ENCODE measurements around the gene ANKRD33B.
A peak's percentile ranks its signal among the peaks of the same experiment; 100 is the strongest.
"Not testable (repeated sequence)": the region's sequence is repeated elsewhere in the genome, so short reads cannot be mapped to it uniquely, and the experiment has no call there.

Gene ANKRD33B

DNA sequence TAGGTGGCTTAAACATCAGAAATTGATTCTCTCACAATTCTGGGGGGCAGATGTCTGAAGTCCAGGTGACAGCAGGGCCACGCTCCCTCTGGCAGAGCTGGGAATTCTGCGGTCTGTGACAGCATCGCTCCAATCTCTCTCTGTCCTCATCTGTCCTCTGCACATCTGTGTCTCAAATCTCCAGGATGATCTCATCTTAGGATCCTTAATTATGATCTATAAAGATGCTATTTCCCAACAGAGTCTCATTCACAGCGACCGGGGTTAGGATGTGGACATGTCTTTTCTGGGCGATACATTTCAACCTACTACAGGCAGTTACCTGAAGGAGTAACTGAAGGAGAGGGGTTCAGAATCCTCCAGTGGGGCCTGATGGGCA, 31.4 kb downstream of the ANKRD33B start:
- DNase-seq: peak; percentile 75

DNA sequence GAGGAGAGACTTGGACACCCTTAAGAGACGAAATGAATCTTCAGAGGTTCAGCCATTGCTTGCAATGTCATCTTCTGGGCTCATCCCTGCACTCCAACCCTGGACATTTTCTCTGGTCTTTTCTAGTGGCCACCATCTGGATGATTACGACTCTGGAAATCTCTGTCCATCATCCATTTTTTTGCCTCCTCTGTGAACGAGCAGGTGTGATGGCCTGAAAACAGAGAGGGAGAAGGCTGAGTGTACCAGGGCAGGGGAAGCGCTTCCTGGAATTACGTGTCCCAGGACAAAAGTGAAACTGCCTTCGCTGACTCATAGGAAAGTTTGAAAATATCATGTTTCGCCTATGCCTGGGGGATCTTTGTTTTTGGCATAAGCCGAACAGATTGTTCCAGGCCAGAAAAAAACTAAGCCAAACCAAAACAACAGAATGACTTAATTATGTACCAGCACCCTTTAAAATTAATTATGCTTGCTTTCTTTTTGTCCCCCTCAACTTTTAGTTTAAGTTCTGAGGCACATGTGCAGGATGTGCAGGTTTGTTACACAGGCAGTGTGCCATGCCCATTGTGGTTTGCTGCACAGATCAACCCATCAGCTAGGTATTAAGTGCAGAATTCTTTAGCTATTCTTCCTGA, 31.9 kb downstream of the ANKRD33B start:
- DNase-seq: peak; percentile 93

DNA sequence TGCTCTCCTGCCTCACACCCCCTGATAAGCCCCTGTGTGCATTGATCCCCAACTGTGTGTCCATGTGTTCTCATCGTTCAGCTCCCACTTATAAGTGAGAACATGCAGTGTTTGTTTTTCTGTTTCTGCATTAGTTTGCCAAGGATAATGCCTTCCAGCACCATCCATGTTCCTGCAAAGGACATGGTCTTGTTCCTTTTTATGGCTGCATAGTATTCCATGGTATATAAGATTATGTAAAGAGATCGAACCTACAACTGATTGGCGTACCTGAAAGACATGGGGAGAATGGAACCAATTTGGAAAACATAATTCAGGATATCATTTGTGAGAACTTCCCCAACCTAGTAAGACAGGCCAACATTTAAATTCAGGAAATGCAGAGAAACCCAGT, 32.4 kb downstream of the ANKRD33B start:
- DNase-seq: no peak

DNA sequence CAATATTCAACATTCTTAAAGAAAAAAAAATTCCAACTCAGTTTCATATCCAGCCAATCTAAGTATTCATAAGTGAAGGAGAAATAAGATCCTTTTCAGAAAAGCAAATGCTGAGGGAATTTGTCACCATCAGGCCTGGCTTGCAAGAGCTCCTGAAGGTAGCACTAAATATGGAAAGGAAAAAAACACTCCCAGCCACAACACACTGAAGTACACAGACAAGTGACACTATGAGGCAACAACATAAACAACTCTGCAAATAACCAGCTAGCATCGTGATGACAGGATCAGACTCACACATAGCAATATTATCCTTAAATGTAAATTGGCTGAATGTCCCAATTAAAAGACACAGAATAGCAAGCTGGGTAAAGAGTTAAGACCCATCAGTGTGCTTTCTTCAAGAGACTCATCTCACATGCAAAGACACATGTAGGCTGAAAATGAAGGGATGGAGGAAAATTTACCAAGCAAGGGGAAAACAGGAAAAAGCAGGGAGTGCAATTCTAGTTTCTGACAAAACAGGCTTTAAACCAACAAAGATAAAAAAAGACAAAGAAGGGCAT, 33.1 kb downstream of the ANKRD33B start:
- DNase-seq: no peak

DNA sequence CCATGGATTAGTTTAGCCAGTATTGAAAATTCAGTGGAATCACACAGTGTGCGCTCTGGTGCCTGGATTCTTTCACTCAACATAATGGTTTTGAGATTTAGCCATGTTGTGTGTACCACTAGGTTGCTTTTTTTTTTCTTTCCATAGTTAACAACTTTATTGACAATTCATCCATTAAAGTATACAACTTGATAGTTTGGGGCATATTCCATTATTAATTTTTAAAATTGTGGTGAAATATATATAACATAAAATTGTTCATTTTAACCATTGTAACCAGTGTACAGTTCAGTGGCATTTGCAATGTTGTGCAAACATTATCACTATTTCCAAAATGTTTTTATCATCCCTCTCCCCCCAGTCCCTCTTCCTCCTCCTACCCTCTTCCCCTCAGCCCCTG, 35.2 kb downstream of the ANKRD33B start:
- DNase-seq: no peak

DNA sequence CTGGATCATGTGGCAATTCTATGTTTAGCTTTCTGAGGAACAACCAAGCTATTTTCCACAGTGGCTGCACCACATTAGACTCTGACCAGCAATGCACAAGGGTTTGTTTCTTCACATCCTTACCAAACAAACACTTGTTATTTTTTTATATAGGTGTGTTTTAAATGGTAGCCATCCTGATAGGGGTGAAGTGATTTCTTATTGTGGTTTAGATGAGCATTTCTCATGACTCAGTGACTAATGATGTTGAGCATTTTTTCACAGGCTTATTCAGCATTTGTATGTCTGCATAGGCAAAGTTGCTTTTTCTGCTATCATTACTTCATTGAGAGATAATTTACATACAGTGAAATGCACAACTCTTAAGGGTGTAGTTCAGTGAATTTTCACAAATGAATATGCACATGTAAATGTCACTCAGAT, 36.0 kb downstream of the ANKRD33B start:
- no peak for DNase-seq

DNA sequence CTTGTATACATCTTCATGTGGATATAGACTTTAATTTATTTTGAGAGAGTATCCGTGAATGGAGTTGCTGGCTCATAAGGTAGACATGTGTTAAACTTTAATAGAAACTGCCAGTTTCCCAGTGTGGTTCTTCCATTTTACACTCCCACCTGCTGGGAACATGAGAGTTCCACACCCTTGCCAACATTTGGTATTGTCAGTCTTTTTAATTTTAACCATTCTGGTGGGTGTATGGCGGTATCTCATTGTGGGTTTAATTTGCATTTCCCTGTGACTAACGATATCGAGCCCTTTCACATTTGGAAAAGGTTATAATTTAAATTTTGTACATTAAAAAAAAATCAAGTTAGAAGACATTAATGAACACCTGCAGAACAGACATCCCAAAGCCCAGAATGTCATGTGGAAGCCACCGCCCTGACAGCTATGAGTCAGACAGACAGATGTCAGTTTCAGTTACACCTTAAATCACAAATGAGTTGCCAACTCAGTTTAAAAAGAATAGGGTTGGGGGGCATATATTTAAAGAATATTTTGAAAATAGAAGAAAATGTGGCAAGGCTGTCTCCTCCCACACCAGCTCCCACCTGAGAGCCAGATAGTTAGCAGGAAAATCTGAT, 36.9 kb downstream of the ANKRD33B start:
- peak; percentile 83 for DNase-seq

DNA sequence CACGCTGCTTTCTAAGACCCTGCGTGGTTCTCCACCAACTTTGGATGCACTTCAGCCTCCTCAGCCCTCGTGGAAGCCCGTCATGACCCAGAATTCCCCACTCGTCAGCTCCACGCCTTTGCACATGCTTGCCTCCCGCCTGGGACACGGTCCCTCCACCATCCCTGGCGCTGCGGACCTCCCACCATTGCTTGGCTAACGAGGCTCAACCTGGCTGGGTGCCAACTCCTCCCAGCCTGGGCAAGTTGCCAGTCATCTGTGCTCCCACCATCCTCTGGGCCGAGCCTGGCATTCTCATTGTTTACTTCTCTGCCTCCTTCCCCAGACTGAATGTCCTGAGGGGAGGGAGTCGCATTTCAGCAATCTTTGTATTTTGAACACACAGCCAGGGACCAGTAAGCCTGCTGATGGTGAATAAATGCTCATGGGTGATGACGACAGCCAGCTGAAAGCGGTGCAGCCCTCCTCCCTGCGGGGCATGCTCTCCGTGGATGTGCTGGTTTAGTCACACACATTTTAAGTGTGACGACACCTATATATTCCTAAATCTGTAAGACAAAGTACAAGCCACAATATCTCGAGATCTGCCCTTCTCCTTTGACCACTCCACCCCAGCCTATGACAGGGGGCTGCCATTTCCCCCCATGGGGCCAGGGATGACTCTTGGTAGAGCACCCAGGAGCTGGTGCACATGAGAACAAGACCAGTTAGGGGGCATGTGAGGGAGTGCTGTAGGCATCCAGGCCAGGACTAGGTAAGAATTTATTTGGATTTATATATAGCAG, 37.6 kb downstream of the ANKRD33B start:
- peak; percentile 98 for DNase-seq

DNA sequence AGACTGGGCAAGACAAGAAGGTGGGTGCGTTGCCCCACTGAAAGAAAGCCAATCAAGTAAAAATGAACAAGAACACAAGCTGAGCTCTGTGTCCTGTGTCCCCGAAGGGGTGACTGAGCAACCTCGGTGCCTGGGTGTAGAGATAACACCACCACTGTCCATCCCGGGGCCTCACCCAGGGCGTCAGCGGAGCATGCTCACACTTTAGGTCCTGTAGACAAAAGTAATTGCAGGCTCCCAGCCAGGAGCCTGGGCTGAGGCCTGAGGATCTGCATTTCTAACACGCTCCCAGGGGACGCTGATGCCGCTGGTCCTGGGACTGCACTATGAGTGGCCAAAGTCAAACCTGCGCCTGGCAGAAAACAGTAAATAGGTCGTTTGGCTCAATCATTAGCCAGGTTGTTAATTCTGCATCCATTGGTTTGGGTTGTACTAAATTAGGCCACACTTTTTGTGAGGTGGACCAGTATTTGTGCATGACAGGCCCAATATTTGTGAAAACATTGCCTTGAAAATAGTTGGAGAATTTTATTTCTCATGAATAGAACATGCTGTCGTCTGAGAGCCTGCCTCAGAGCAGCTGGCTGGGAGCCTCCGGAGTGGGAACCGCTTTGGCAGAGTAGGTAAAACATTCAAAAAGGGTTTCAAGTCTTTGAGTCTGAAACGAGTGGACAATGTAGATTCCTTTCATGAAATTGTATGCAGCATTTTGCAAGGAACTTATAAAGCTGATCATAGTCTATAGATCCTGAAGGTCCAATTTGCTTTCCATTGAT, 38.3 kb downstream of the ANKRD33B start:
- DNase-seq: no peak

DNA sequence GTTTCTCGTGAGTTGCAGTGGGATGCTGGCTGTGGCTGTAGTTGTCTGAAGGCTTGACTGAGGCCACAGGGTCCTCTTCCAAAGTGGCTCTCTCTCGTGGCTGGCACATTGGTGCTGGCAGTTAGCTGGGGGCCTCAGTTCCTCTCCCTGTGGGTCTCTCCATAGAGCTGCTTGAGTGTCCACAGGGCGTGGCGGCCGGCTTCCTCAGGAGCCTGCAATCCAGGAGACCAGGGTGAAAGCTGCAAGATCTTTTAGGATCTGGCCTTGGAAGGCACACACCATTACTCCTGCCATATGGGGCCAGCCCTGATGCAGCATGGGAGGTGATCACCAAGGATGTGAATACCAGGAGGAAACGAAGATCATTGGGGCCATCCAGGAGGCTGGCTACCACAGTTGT, 41.1 kb downstream of the ANKRD33B start:
- no peak for DNase-seq

DNA sequence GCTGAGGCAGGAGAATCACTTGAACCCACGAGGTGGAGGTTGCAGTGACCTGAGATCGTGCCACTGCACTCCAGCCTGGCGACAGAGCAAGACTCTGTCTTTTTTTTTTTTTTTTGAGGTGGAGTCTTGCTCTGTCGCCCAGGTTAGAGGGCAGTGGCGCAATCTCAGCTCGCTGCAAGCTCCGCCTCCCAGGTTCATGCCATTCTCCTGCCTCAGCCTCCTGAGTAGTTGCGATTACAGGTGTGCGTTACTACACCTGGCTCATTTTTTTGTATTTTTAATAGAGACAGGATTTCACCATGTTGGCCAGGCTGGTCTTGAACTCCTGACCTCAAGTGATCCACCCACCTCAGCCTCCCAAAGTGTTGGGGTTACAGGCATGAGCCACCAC, 42.8 kb downstream of the ANKRD33B start:
- DNase-seq: not testable (repeated sequence)

DNA sequence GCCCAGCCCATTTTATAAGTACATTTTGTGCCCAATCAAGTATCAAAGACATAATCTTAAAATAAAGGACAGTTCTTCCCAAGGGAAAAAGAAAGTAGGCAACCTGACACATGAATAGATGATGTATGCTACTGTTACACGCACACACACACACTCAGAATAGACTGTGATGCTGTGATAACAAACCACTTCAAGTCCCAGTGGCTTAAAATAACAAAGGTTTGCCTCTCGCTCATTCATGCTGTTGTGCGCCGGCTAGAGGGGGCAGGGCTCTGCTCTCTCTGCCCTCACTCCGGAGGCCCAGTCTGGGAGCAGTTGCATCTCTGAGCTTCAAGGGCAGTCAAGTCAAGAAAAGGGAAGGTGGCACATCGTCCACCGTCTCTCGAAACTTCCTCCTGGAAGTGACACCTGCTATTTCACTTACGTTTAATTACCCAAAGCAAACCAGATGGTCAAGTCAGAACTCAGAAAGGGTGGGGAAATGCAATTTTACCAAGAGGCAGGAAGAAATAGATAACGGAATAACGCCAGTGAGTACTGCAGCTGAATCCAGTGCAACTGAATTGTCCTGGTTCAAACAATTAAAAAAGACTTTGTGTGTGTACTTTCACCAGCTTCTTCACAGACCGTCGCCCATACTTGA, 43.3 kb downstream of the ANKRD33B start:
- DNase-seq: peak; percentile 87

DNA sequence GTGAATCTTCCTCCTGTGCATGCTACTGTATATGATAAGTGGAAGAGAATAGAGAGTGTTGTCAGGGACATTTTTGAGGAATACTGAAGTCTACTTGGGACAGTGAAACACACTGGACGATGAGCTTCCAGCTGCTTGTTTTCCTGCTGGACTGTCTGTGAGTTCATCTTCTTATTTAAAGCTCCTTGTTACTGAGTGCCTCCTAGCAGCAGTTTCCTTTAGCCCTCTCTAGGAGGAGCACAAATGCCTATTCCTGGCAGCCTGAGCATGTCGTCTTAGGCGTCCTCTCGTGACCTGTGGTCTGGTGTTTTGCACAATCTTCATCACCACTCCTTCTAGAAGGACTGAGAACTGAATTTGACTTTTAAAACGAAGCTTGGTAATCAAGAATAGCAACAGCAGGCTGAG, 43.8 kb downstream of the ANKRD33B start:
- peak; percentile 46 for DNase-seq

DNA sequence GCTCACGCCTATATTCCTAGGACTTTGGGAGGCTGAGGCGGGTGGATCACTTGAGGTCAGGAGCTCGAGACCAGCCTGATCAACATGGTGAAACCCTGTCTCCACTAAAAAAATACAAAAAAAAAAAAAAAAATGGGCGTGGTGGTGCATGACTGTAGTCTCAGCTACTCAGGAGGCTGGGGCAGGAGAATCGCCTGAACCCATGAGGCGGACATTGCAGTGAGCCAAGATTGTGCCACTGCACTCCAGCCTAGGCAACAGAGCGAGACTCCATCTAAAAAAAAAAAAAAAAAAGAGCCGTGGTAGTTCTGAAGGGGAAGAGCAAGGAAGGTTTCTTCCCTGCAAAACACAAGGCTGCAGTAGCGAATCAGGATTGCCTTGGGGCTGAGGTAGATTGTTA, 44.2 kb downstream of the ANKRD33B start:
- not testable (repeated sequence) for DNase-seq

DNA sequence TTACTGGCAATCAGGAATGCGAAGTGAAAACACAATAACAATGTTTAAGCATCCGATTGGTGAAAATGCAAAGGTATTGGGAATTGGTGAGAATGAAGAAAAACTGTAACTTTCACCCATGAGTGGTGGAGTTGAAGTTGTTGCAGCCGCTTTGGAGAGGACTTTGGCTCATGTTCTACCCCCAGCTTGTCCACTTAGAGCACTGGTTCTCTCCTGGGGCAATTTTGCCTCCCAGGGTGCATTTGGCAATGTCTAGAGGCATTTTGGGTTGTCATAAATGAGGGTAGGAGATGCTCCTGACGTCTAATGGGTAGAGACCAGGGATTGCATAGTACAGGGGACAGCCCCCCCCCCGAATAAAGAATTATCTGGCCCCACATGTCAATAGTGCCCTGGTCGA, 46.2 kb downstream of the ANKRD33B start:
- no peak for DNase-seq

DNA sequence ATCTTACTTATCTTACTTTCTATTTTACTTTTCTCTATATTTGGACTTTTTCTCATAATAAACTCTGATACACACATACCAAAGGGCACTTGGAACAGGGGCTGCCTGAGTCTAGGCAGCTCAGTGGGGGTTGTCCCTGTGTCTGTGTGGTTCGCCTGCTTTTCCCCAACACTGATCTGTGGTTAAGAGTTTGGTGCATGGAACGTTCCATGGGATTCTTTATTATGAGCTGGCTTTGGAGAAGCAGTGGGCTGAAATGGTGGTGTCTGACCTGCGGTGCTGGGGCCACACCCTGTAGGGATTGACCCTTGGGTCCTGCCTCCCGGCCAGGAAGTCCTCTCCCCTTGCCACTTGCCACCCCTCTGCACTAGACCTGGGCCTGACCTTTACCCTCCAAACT, 47.4 kb downstream of the ANKRD33B start:
- DNase-seq: no peak

DNA sequence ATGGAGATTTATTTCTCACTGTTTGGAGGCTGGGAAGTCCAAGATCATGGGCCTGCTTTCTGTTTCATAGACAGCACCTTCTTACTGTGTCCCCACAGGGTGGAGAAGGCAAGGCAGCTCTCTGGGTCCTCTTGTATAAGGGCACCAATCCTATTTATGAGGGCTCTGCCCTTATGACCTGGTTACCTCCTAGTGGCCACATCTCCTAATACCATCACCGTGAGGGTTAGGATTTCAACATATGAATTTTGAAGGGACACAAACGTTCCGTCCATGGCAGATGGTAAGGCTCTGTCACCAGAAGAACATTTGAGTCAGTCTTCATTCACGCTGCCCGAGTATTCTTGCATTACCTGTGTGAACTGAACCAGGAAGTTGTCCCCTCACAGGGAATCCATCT, 48.4 kb downstream of the ANKRD33B start:
- DNase-seq: no peak

DNA sequence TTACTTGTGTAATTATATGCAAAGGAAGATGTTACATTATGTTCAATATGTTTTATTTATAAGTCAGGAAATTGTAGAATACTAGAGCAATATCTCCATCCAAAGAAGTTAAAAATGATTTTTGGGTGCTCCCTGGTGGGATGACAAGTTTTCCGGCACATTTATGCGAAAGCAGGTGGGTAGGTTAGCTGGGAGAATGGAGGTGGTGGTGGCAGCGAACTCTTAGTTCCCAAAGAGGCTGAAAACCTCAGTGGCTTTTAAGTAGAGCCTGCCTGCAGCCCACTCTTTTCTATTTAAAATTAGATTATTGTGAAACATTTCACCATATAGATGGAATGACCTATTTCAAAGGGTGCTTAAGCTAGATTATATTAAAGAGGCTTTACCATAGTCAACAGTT, 51.8 kb downstream of the ANKRD33B start:
- DNase-seq: no peak

DNA sequence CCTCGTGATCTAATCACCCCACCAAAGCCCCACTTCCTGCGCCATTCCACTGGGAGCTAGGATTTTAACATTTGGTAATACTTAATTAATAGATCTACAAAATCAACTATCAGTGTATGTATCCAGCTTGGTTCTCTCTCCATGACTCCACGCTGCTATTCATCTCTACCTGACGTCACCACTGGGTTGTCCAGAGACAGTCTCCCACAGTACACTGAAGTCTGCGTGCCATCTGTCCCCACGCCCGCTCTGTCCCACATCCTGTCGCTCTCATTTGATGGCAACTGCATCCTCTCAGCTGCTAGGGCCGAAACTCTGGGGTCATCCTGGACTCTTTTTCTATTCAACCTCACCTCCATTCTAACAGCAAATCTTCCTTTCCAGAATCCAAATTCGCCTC, 53.2 kb downstream of the ANKRD33B start:
- no peak for DNase-seq

DNA sequence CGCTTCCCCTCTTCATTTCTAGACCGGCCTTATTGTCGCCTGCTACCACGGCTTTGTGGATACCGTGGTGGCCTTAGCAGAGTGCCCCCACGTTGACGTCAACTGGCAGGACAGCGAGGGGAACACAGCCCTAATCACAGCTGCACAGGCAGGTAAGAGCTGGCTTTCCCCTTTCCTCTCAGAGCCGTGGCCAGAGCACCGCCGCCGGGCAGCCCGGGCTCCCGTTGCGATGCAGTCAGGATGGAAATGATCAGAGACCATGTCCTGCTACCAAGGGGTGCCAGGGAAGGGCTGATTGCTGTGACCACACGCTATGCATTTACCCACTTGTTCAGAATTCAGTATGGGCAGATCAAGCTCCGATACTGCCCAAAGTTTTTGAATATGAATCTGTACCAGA, 54.4 kb downstream of the ANKRD33B start:
- no peak for DNase-seq

DNA sequence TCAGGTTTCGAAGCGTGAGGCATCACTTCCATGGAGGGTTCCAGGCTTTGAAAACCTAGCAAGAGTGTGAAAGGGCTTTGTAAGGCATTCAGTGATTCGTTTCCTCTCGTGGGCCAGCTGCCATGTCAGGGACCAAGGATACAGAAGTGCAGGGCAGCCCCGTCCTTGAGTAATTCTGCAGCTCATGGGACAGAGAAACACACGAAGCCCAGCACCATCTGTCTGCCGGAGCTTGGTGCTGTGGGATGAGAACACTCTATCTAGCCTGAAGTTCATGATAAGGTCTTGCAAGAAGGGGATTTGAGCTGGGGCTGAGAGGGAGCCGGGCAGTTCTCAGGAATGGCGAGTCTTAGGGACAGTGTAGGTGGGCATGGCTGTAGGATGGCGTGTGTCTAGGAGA, 55.8 kb downstream of the ANKRD33B start:
- DNase-seq: no peak

DNA sequence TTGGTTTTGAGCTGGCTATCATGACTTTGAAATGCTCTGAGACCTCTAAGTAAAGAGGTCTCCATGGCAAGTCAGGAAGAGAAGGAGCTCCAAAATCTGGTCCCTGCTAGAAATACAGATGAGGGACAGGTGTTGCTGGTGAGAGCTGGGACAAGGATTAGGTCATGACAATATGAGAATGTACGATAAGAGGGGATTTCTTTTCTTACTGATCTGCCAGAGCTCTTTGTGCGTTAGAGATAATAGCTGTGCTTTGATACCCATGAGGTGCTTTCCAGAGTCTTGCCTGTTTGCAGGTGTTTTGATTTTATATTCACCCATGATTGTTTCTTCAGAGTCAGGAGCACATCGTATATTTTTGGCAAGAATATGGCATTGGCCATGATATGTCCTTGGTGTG, 56.5 kb downstream of the ANKRD33B start:
- DNase-seq: no peak

DNA sequence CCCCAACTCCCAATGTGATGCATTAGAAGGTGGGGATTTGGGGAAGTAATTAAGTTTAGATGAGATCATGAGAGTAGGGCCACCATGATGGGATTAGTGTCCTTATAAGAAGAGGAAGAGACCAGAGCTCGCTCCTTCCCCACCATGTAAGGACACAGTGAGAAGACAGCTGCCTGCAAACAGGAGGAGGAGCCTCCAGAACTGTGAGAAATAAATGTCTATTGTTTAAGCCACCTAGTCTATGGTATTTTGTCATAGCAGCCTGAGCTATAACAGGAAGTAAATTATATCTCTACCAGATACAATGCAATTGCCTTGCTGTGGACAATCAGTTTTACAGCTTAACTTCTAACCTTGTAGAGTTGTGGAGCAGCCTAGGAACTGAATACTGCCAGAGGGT, 58.0 kb downstream of the ANKRD33B start:
- no peak for DNase-seq

All from NCI-H2171 treated with DMSO at 0.1 percent for 48 hours (cell line).